Activated T-helper 1 cell treated with anti-CD3 and anti-CD28 coated beads, Interleukin-12 subunit alpha, Interleukin-12 subunit beta, Interleukin-2, Interleukin-4 antibody, amounts not matched to agents 30 ng/mL and 10 ng/mL and 1 ng/mL, durations not matched to agents 14 hours and 24 hours and 36 hours (primary cell): Measurements from ENCODE around the gene PGR. TPM values are rescaled to one million over a fixed set of nuclear protein-coding genes. Genes with fewer than 3 reads are reported as not detected.

Experiments used
- DNase-seq: peaks from one replicate; pipeline ENCODE4 v3.0.0; 2021; ENCODE audit warnings: low spot score
- H3K27ac Mint-ChIP-seq: one replicate; pipeline ENCODE4 v1.8.0; 2021; ENCODE audit warnings: mild to moderate bottlenecking, mixed read lengths
- H3K27me3 Mint-ChIP-seq: one replicate; pipeline ENCODE4 v1.8.0; 2022; ENCODE audit warnings: mild to moderate bottlenecking, moderate library complexity, mixed read lengths; ENCODE audit not compliant: insufficient read depth
- H3K36me3 Mint-ChIP-seq: one replicate; pipeline ENCODE4 v1.8.0; 2021; ENCODE audit warnings: low read depth, mixed read lengths
- H3K4me1 Mint-ChIP-seq: one replicate; pipeline ENCODE4 v1.8.0; 2021; ENCODE audit warnings: low read depth, mixed read lengths
- H3K4me3 Mint-ChIP-seq: one replicate; pipeline ENCODE4 v1.8.0; 2021; ENCODE audit warnings: mild to moderate bottlenecking, moderate library complexity, mixed read lengths
- H3K9me3 Mint-ChIP-seq: one replicate; pipeline ENCODE4 v1.8.0; 2021; ENCODE audit warnings: mixed read lengths
- intact Hi-C: fragments of 100-400 bp; cut with micrococcal nuclease; formaldehyde crosslinking; loops from one replicate; pipeline ENCODE4 v1.15.1; 2024
- total RNA-seq: library from RNA; stranded (reverse); gene quantifications from 2 replicates; pipeline ENCODE4 v1.2.3, GENCODE V29; 2022

Gene PGR
- not detected in 2 replicates for total RNA-seq

- Mint-ChIP-seq H3K27ac (no peak within 1 kb of the TSS), H3K4me1 (no peaks in the 10 kb centered on the region), H3K4me3 (no peak within 1 kb of the TSS), H3K36me3 (no peaks in the 10 kb centered on the region), H3K27me3 (peaks cover 27% of the 10 kb centered on the region), H3K9me3 (no peaks in the 10 kb centered on the region)
- intact Hi-C loops = no loop called here
- no peak for DNase-seq
Observed at GRCh38 chr11:101129203-101129943, at the start of gene PGR. TSS of gene PGR (minus strand) at chr11:101129813. CDS start at chr11:101129070, 743 bp downstream.

DNA sequence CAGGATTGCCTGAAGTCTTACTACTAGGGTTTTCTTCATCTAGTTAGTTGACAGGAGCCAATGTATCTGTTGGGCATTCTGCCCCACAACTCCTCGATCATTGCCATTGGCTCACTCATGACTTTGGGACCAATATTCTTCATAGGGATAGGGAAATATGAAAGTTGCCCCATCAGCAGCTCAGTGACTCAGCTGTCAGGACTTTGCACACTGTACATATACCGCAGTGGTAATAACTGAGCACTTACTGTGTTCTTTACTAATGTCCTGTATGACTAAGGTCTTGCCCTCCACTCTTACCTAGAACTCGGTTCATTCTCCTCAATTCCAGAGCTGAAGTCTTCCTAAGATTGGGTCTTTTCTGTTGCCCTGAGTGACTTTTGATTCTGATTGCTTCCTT, 46.8 kb upstream of the PGR start:
- Mint-ChIP-seq H3K27me3 (no peaks in the 10 kb centered on the region), H3K4me3 (no peak overlapping the region), H3K4me1 (no peaks in the 10 kb centered on the region), H3K27ac (no peak overlapping the region), H3K36me3 (no peaks in the 10 kb centered on the region), H3K9me3 (no peaks in the 10 kb centered on the region)
- intact Hi-C loops = no loop called here
- no peak for DNase-seq

DNA sequence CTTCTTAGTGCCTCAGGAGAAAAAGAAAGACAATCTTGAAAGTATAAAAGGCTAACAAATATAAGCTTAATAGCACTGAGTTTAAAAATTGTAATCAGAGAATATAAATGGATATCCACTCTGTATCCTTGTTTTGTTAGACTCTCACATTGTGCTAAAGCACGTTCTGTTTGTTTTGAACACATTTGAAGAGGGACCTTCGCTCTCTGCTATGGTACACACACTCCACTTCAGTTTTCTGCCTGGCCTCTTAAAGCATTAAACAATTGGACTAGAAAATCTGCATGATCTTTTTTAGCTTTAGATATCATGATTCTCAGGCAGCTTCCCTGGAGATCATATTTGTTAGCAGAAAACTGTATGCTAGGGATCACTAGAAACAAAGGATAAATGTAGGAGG, 40.3 kb upstream of the PGR start:
- Mint-ChIP-seq H3K4me1 (no peaks in the 10 kb centered on the region), H3K9me3 (no peaks in the 10 kb centered on the region), H3K36me3 (no peaks in the 10 kb centered on the region), H3K4me3 (no peak overlapping the region), H3K27ac (no peak overlapping the region), H3K27me3 (no peaks in the 10 kb centered on the region)
- no peak for DNase-seq
- intact Hi-C loops = no loop called here

DNA sequence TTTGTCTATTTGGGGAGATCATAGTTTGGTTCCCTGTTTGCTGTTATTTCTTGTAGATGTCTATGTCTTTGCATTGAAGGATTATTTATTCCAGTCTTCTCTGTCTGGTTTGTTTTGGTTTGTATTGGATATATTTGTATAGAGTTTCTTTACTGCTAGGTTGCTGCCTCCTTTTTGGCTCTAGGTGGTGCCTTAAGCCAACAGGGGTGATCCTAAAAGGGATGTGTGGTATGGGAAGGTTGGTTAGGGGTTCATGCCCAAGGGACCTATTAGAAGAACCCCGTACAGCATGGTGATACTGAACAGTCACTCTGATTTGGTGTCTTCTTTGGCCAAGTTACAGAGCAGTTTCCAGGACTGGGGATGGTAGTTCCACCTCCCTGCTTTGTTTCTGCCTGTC, 36.4 kb upstream of the PGR start:
- no peak overlapping the region for H3K27ac Mint-ChIP-seq
- no peaks in the 10 kb centered on the region for H3K4me1 Mint-ChIP-seq
- H3K27me3 Mint-ChIP-seq = no peaks in the 10 kb centered on the region
- no peak overlapping the region for H3K4me3 Mint-ChIP-seq
- no peak for DNase-seq
- no peaks in the 10 kb centered on the region for H3K9me3 Mint-ChIP-seq
- intact Hi-C loops = no loop called here
- H3K36me3 Mint-ChIP-seq = no peaks in the 10 kb centered on the region

DNA sequence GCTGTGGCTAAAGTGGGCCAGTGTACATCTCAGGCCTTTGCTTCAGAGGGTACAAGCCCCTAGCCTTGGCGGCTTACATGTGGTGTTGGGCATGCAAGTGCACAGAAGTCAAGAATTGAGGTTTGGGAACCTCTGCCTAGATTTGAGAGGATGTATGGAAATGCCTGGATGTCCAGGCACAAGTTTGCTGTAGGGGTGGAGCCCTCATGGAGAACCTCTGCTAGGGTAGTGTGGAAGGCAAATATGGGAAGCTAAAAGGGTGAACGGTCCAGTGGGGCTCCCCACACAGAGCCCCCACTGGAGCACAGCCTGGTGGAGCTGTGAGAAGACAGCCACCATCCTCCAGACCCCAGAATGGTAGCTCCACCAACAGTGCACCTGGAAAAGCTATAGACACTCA, 28.5 kb upstream of the PGR start:
- H3K27me3 Mint-ChIP-seq = no peaks in the 10 kb centered on the region
- intact Hi-C loops = no loop called here
- no peaks in the 10 kb centered on the region for H3K4me1 Mint-ChIP-seq
- DNase-seq = no peak
- H3K4me3 Mint-ChIP-seq = no peak overlapping the region
- peaks cover 16% of the 10 kb centered on the region for H3K9me3 Mint-ChIP-seq
- no peaks in the 10 kb centered on the region for H3K36me3 Mint-ChIP-seq
- no peak overlapping the region for H3K27ac Mint-ChIP-seq

- no peak overlapping the region for H3K4me3 Mint-ChIP-seq
- no peaks in the 10 kb centered on the region for H3K4me1 Mint-ChIP-seq
- H3K9me3 Mint-ChIP-seq = no peaks in the 10 kb centered on the region
- intact Hi-C loops = no loop called here
- DNase-seq = no peak
- H3K27me3 Mint-ChIP-seq = no peaks in the 10 kb centered on the region
- no peaks in the 10 kb centered on the region for H3K36me3 Mint-ChIP-seq
- no peak overlapping the region for H3K27ac Mint-ChIP-seq
Observed at GRCh38 chr11:101138245-101138930, 8.8 kb upstream of the PGR start.

DNA sequence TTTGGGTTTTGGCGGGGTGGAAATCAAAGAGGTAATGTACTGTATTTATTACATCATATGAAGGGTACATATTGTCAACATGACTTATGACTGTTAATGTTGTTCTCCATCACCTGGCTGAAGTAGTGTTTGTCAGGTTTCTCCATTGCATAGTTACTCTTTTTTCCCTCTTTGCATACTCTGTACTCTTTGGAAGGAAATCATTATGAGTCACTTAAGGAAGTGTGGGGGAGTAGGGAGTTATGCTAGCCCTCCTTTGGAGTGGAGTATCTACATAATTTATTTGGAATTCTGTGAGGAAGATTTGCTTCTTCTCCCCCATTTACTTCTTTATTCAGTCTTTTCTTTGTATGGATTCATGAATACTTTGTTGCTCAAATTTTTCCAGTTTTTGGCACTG, 3.6 kb upstream of the PGR start:
- no peak overlapping the region for H3K27ac Mint-ChIP-seq
- DNase-seq = no peak
- no peaks in the 10 kb centered on the region for H3K36me3 Mint-ChIP-seq
- no peaks in the 10 kb centered on the region for H3K4me1 Mint-ChIP-seq
- H3K27me3 Mint-ChIP-seq = peaks cover 19% of the 10 kb centered on the region
- H3K4me3 Mint-ChIP-seq = no peak overlapping the region
- intact Hi-C loops = no loop called here
- H3K9me3 Mint-ChIP-seq = no peaks in the 10 kb centered on the region

- Mint-ChIP-seq H3K4me3 (no peak overlapping the region), H3K36me3 (no peaks in the 10 kb centered on the region), H3K27ac (no peak overlapping the region), H3K9me3 (no peaks in the 10 kb centered on the region), H3K4me1 (no peaks in the 10 kb centered on the region), H3K27me3 (peaks cover 27% of the 10 kb centered on the region)
- DNase-seq = no peak
- intact Hi-C loops = no loop called here
Observed at GRCh38 chr11:101128571-101129202, 926 bp downstream of the PGR start.

- intact Hi-C loops = no loop called here
- no peaks in the 10 kb centered on the region for H3K9me3 Mint-ChIP-seq
Observed at GRCh38 chr11:101127699-101128570, 1.7 kb downstream of the PGR start.

DNA sequence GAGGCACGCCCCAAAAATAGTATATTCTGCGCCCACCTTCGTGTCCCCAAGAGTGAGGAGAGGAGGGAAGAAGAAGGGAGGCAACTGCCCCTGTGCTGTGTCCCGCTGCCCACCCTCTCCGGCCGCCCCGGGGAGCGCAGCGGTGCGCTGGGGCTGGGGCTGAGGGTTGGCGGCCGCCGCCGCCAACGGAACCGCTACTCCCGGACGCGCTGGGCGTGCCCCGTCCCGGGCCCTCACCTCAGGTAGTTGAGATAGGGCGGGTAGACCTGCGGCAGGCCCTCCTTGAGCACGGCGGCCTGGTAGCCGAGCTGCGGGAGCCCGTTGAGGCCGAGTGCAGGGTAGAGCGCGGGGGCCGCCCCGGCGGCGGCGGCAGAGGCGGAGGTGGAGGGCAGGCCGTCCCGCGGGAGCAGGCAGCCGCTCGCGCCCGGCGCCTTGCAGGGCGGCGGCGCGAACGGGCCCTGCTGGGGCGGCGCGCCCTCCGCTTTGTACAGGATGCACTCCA, 2.4 kb downstream of the PGR start:
- intact Hi-C loops = no loop called here
- DNase-seq = no peak
- H3K4me1 Mint-ChIP-seq = no peaks in the 10 kb centered on the region
- no peak overlapping the region for H3K27ac Mint-ChIP-seq
- peaks cover 28% of the 10 kb centered on the region for H3K27me3 Mint-ChIP-seq
- peak overlapping the region; percentile 26 for H3K4me3 Mint-ChIP-seq
- H3K36me3 Mint-ChIP-seq = no peaks in the 10 kb centered on the region
- no peaks in the 10 kb centered on the region for H3K9me3 Mint-ChIP-seq

More at GRCh38 chr11:101127699-101128570, 1.7 kb downstream of the PGR start:
- Mint-ChIP-seq H3K4me3 (no peak overlapping the region), H3K27me3 (peaks cover 28% of the 10 kb centered on the region), H3K36me3 (no peaks in the 10 kb centered on the region), H3K27ac (no peak overlapping the region), H3K4me1 (no peaks in the 10 kb centered on the region)
- no peak for DNase-seq

DNA sequence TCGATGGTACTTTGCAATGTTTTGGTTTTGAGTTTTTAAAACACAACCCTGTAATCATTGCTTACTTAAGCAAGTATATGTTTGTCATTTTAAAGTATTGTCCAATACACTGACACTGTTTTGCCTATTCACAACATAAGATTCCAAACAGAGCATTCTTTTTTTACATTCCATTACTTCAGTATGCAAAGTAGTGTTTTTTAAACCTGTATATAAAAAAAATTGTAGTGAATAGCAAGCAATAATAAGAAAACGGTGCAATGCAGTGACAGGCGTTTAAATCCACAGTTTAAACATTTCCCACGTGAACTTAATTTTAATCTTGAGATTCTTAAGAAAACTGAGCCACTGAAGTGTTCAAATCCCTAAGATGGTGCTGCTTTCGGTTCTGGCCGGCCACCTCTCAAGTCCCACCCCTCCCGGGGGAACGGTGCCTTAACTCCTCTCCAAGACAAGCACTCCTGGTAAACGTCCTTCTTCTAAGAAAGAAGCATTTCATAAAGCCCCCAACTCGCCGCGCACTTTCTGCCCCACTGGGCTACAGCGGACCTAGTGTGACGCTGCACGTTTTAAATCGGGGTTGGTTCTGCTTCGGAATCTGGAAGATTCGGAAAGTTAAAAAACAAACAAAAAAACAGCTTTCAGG, 2.9 kb downstream of the PGR start:
- no peaks in the 10 kb centered on the region for H3K36me3 Mint-ChIP-seq
- no peaks in the 10 kb centered on the region for H3K9me3 Mint-ChIP-seq
- no peak overlapping the region for H3K27ac Mint-ChIP-seq
- peak overlapping the region; percentile 26 for H3K4me3 Mint-ChIP-seq
- DNase-seq = no peak
- intact Hi-C loops = no loop called here
- peaks cover 28% of the 10 kb centered on the region for H3K27me3 Mint-ChIP-seq
- no peaks in the 10 kb centered on the region for H3K4me1 Mint-ChIP-seq

GRCh38 chr11:101115671-101116160, 13.9 kb downstream of the PGR start:
- H3K9me3 Mint-ChIP-seq = no peaks in the 10 kb centered on the region
- no peaks in the 10 kb centered on the region for H3K4me1 Mint-ChIP-seq
- intact Hi-C loops = no loop called here
- no peaks in the 10 kb centered on the region for H3K27me3 Mint-ChIP-seq
- H3K4me3 Mint-ChIP-seq = no peak overlapping the region
- no peaks in the 10 kb centered on the region for H3K36me3 Mint-ChIP-seq
- no peak for DNase-seq
- H3K27ac Mint-ChIP-seq = no peak overlapping the region
